Subcutaneous abdominal adipose tissue (tissue), 5 donors: ENCODE results near the gene GDPD3.

Source experiments
- H3K27ac ChIP-seq: one replicate; pipeline ENCODE4 v1.7.0; 2013; ENCODE audit warnings: low read depth, mild to moderate bottlenecking, inconsistent platforms, low read length, moderate library complexity
- H3K27me3 ChIP-seq, 5 donors: one replicate each; pipeline ENCODE4 v1.7.0; 2013; ENCODE audit warnings: low read length in 5 of 5, inconsistent platforms in 1 of 5; ENCODE audit not compliant: control insufficient read depth in 5 of 5, insufficient read depth in 4 of 5
- H3K36me3 ChIP-seq, 5 donors: one replicate each; pipeline ENCODE4 v1.7.0; 2013; ENCODE audit warnings: low read length in 5 of 5; ENCODE audit not compliant: control insufficient read depth in 5 of 5, insufficient read depth in 5 of 5
- H3K4me1 ChIP-seq, 5 donors: one replicate each; pipeline ENCODE4 v1.7.0; 2013; ENCODE audit warnings: low read length in 5 of 5, mild to moderate bottlenecking in 3 of 5, moderate library complexity in 1 of 5; ENCODE audit not compliant: control insufficient read depth in 5 of 5, insufficient read depth in 5 of 5
- H3K4me3 ChIP-seq, 5 donors: one replicate each; pipeline ENCODE4 v1.7.0; 2013; ENCODE audit warnings: low read length in 5 of 5, low read depth in 1 of 5
- H3K9ac ChIP-seq, 5 donors: one replicate each; pipeline ENCODE4 v1.7.0; 2013; ENCODE audit warnings: low read length in 5 of 5, mild to moderate bottlenecking in 4 of 5, moderate library complexity in 3 of 5
- H3K9me3 ChIP-seq, 5 donors: one replicate each; pipeline ENCODE4 v1.7.0; 2013; ENCODE audit warnings: low read length in 5 of 5; ENCODE audit not compliant: control insufficient read depth in 5 of 5
- donor health status: healthy.
- donor health status: healthy.
- donor health status: healthy.
- donor health status: healthy.
- donor health status: healthy.

The GDPD3 gene

DNA sequence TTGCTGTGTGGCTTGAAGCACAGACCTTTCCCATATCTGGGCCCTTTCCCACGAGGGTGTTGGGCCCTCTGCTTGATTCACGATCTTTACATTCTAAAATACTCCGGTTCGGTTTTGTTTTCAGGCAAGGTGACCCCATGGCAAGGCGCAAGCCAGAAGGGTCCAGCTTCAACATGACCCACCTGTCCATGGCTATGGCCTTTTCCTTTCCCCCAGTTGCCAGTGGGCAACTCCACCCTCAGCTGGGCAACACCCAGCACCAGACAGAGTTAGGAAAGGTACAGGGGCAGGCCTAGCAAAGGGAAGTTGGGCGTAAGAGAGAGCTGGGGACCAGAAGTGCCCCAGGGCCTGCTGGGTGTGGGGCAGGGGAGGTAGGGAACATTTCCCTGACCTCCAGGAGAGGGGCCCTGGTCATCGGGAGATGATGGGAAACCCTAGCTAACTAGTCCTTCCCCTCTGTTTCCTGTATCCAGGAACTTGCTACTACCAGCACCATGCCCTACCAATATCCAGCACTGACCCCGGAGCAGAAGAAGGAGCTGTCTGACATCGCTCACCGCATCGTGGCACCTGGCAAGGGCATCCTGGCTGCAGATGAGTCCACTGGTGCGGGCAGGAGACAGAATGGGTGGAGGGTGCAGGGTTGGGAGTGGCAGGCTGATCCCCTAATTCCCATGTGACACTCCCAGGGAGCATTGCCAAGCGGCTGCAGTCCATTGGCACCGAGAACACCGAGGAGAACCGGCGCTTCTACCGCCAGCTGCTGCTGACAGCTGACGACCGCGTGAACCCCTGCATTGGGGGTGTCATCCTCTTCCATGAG is 46.4 kb downstream of the GDPD3 start:
- no peaks in the 10 kb centered on the region for H3K9me3 ChIP-seq
- peaks cover 21 to 72% (median 68%) of the 10 kb centered on the region in 5 donors for H3K4me1 ChIP-seq
- H3K27ac ChIP-seq, result peak overlapping the region; percentile 98
- peak overlapping the region; percentile 87 to 97 (median 95) for H3K9ac ChIP-seq
- H3K36me3 ChIP-seq, result peaks cover 0 to 51% (median 43%) of the 10 kb centered on the region in 5 donors
- peak overlapping the region; percentile 89 to 98 (median 96) for H3K4me3 ChIP-seq
- no peaks in the 10 kb centered on the region for H3K27me3 ChIP-seq

DNA sequence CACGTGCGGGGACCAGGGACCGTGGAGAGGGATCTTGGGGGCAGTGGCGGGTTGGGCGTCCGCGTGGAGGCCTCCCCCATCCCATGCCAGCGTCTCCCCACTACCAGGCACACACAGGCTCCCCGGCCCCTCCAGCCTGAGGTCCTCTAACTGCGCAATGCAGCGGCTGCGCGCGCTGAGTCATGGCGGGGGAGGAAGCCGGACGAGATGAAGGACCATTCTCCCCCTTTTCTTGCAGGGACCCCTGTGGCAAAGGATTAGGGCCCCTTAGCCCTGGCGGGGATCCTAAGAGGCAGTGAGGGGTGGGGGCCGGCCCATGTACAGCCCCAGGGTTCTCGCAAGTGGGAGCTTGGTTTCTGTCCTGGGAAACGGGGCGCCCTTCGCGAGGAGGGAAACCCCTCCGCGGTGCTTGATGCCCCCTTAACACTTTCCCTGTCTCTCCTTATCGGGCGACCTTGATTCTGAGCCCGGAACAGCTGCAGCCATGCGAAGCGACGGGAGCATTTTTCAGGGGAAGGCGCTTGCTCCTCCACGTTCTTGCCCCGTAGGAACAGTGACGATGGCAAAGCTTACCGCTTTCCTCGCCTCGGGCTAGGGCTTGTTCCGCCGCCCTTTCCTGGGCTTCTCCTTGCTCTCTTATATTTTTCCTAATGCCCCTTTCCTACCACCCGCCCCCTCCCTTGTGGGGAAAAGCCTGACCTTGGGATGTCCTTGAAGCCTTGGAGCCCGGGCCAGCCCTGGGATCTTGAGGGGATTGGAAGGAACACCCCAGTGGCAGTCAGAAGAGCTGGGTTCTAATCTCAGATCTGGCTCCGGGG is 47.2 kb downstream of the GDPD3 start:
- H3K9me3 ChIP-seq, result no peaks in the 10 kb centered on the region
- H3K36me3 ChIP-seq, result peaks cover 0 to 43% (median 37%) of the 10 kb centered on the region in 5 donors
- H3K4me1 ChIP-seq, result peaks cover 21 to 74% (median 69%) of the 10 kb centered on the region in 5 donors
- H3K27me3 ChIP-seq, result no peaks in the 10 kb centered on the region
- H3K9ac ChIP-seq, result peak overlapping the region; percentile 87 to 97 (median 95)
- peak overlapping the region; percentile 89 to 98 (median 96) for H3K4me3 ChIP-seq
- peak overlapping the region; percentile 98 for H3K27ac ChIP-seq

DNA sequence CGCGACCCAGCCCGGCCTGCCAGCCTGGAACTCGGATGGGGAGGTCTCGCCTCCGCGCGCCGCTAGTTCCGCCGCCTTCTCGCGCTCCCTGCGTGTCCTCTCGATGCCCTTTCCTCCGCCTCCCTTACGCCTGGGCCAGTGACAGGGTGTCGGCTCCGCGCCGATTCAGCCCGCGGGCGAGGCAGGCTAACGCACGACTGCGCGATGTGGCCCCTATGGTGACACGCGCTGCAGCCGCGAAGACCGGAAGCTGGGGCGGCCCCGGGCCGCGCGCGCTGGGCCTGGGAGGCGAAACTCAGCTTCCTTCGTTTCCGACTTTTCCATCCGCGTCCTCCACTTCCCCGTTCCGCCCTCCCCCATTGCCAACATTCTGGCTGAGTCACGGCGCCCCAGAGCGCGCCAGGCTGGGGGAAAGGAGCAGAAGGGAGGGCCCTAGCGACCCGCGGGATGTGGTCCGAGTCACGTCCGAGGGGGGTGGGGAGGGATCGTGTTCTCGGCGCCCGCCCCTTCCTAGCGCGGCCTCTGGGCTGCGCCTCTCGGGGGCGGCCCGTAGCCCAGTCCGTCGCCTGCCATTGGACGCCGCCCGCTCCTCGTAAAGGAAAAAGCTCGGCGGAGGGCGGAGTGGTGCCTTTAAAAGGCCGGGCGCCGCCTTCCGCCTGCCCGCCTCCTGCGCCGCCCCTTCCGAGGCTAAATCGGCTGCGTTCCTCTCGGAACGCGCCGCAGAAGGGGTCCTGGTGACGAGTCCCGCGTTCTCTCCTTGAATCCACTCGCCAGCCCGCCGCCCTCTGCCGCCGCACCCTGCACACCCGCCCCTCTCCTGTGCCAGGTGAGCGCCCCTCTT is 48.0 kb downstream of the GDPD3 start, which contains the start of gene ALDOA:
Gene ALDOA (plus strand): TSS at position 659 of the 841 bp plus-strand sequence. CDS start 1,138 bp downstream, outside the sequence.
- peaks cover 23 to 76% (median 73%) of the 10 kb centered on the region in 5 donors for H3K4me1 ChIP-seq
- H3K9me3 ChIP-seq, result no peaks in the 10 kb centered on the region
- H3K4me3 ChIP-seq, result peak within 1 kb of the TSS; percentile 89 to 98 (median 96)
- peak within 1 kb of the TSS; percentile 98 for H3K27ac ChIP-seq
- H3K9ac ChIP-seq, result peak within 1 kb of the TSS; percentile 87 to 97 (median 95)
- peaks cover 0 to 35% (median 30%) of the 10 kb centered on the region in 5 donors for H3K36me3 ChIP-seq
- no peaks in the 10 kb centered on the region for H3K27me3 ChIP-seq

DNA sequence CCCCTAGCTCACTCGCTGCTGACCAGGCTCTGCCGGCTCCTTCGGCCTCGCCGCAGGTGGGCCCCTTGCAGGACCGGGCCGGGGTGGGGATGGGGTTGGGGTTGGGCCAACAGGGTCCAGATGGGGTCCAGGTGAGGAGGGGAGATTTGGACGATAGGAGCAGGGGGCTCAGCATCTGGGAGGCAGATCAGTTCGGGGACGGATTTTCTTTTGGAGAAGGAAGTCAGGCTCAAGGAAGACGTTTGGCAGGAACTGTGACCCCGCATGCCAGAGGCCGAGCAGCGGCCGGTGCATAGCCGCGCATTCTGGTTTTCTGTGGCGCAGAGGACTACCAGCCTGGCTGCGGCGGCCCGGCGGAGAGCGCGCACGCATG is 48.6 kb downstream of the GDPD3 start:
- no peaks in the 10 kb centered on the region for H3K27me3 ChIP-seq
- H3K9me3 ChIP-seq, result no peaks in the 10 kb centered on the region
- peaks cover 23 to 75% (median 71%) of the 10 kb centered on the region in 5 donors for H3K4me1 ChIP-seq
- peak overlapping the region; percentile 81 to 98 (median 85) for H3K4me3 ChIP-seq
- H3K36me3 ChIP-seq, result peaks cover 0 to 29% (median 24%) of the 10 kb centered on the region in 5 donors
- peak overlapping the region; percentile 26 to 88 (median 87) for H3K9ac ChIP-seq
- H3K27ac ChIP-seq, result peak overlapping the region; percentile 97

DNA sequence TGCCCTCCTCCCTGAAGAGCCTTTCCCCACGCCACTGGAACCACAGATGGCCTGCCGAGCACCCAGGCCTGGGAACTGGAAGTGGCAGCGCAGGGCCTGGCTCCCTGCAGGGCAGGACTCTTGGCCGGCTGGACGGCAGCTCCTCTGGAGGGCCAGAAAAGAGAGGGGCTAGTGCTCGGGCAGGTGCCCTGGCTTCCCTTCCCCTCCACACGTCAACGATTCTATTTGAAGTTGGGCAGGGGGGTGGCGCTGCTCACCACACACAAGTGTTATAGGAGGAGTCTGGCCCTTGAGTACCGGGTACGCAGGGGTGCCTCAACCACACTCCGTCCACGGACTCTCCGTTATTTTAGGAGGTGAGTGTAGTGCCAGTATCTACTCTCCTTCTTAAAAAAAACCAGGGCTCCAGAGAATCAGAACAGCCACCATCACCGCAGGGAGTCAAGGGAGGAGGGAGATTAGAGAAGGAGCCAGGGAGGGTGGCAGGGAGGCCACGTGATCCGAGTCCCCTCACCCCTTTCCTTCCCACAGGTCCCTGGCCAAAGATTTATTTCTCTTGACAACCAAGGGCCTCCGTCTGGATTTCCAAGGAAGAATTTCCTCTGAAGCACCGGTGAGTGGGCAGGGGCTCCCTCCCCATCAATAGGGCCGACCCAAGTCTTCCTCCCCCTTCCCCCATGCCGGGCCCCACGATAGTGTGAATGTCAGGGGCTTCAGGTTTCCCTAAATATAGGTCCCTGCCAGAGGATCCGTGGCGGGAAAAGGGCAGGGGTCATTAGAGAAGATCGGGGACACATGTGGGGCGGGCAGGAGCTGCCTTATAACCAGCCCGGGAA is 49.2 kb downstream of the GDPD3 start:
- H3K27me3 ChIP-seq, result no peaks in the 10 kb centered on the region
- H3K4me1 ChIP-seq, result peaks cover 20 to 69% (median 65%) of the 10 kb centered on the region in 5 donors
- peak overlapping the region; percentile 97 for H3K27ac ChIP-seq
- peak overlapping the region; percentile 71 to 88 (median 87) for H3K9ac ChIP-seq
- peaks cover 0 to 23% (median 18%) of the 10 kb centered on the region in 5 donors for H3K36me3 ChIP-seq
- peak overlapping the region; percentile 81 to 98 (median 85) for H3K4me3 ChIP-seq
- no peaks in the 10 kb centered on the region for H3K9me3 ChIP-seq

DNA sequence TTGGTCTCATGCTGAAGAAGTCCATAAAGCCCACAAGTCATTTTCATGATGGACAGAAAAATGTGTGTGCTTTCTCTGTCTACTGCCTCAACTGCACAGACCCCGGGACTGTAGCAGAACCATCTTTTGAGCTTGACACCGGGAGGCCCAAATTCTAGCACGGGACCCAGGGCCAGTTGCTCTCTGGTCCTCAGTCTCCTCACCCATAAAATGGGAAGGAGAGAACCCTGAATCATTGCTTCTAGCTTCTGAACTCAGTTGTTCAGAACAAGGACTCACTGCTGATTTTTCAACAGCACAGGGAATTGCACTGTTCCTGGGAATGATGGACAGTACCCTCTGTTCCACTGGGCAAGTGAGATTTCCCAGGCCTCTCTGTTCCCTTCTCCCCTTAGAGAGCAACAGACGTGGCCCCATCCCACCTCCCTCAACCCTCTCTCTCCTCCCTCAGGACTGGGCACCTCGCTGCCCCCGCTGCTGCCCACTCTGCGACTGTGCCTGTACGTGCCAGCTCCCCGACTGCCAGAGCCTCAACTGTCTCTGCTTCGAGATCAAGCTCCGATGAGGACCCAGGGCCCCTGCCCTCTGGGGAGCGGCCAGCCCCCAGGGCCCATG is 50.0 kb downstream of the GDPD3 start:
- peaks cover 0 to 15% (median 11%) of the 10 kb centered on the region in 5 donors for H3K36me3 ChIP-seq
- H3K27me3 ChIP-seq, result no peaks in the 10 kb centered on the region
- H3K9ac ChIP-seq, result peak overlapping the region; percentile 71 to 88 (median 87)
- H3K4me3 ChIP-seq, result peak overlapping the region in 4 of 5 donors; percentile 81 to 98 (median 91)
- H3K27ac ChIP-seq, result peak overlapping the region; percentile 97
- H3K4me1 ChIP-seq, result peaks cover 18 to 62% (median 58%) of the 10 kb centered on the region in 5 donors
- no peaks in the 10 kb centered on the region for H3K9me3 ChIP-seq

DNA sequence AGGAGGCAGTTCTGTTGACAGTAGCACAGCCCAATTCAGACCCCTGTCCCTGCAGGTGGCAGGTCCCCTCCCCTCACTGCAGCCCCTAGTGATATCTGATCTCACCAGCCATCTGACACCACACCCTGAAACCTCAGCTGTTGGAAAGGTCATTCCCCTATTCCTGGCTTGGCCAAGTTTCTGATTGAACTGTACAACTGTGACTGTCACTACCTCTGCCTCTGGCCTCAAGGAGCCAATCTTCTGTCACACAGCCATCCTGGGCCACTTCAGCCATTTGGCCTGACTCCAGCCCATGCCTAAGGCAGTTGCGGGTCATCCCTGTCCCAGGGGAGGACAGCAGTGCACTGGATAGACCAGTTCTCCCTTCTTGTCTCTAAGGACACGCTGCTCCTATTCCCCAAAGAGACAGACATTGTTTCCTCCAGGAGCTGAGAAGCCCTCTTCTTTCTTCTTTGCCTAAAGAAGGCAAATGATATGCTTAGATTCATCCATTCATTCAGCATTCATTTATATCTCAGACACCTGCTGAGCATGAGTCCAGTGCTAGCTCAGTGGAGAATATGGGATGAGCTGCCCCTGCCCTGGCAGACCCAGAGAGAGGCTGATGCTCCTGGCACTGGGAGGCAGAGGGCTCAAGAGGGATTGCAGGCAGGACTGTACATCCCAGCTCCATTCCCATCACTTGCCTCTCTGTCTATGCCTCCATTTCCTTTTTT is 52.3 kb downstream of the GDPD3 start:
- H3K36me3 ChIP-seq, result no peaks in the 10 kb centered on the region
- no peak overlapping the region for H3K27ac ChIP-seq
- no peaks in the 10 kb centered on the region for H3K27me3 ChIP-seq
- H3K9ac ChIP-seq, result peak overlapping the region in 1 of 5 donors; percentile 51
- peaks cover 10 to 40% (median 36%) of the 10 kb centered on the region in 5 donors for H3K4me1 ChIP-seq
- no peaks in the 10 kb centered on the region for H3K9me3 ChIP-seq
- no peak overlapping the region for H3K4me3 ChIP-seq

DNA sequence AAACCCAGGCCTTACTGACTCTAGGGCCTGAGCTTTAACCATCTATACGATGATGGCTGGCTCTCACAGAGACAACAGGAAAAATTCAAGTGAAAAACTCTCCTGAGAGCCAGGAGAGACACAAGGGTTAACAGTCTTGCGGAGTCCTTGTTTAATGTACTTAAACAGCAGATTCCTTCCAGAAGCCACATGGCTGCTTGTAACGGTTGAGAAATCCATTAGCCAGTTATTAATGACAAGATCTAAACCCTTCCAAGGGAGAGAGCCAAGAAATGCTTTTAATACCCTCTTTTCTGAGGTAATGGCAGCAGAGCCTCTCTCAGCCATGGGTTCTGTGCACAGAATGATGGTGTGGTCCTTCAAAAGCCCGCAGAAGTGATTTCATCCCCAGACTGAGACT is 53.0 kb downstream of the GDPD3 start:
- no peak overlapping the region for H3K27ac ChIP-seq
- no peaks in the 10 kb centered on the region for H3K27me3 ChIP-seq
- H3K9ac ChIP-seq, result peak overlapping the region in 1 of 5 donors; percentile 51
- peaks cover 10 to 37% (median 36%) of the 10 kb centered on the region in 5 donors for H3K4me1 ChIP-seq
- no peaks in the 10 kb centered on the region for H3K9me3 ChIP-seq
- H3K36me3 ChIP-seq, result no peaks in the 10 kb centered on the region
- H3K4me3 ChIP-seq, result no peak overlapping the region
